ENCODE results near the gene EFHD2.
"Not testable (repeated sequence)": the region's sequence is repeated elsewhere in the genome, so short reads cannot be mapped to it uniquely, and the experiment has no call there.

The EFHD2 gene

DNA sequence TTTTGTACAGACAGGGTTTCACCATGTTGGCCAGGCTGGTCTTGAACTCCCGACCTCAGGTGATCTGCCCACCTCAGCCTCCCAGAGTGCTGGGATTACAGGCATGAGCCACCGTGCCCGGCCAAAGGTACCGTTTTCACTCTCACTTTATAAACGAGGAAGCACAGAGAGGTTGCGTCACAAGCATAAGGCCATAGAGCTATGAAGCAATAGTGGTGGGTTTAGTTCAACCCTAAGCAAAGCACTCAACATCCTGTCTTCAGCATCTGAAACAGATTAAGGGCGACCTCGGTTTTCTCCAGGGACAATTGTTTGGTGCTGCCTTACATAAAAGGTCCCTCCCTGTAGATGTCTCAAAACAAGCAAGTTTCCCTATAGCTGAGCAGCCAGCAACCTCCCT lies 25.1 kb downstream of the EFHD2 start:
- not testable (repeated sequence) for DNase-seq

DNA sequence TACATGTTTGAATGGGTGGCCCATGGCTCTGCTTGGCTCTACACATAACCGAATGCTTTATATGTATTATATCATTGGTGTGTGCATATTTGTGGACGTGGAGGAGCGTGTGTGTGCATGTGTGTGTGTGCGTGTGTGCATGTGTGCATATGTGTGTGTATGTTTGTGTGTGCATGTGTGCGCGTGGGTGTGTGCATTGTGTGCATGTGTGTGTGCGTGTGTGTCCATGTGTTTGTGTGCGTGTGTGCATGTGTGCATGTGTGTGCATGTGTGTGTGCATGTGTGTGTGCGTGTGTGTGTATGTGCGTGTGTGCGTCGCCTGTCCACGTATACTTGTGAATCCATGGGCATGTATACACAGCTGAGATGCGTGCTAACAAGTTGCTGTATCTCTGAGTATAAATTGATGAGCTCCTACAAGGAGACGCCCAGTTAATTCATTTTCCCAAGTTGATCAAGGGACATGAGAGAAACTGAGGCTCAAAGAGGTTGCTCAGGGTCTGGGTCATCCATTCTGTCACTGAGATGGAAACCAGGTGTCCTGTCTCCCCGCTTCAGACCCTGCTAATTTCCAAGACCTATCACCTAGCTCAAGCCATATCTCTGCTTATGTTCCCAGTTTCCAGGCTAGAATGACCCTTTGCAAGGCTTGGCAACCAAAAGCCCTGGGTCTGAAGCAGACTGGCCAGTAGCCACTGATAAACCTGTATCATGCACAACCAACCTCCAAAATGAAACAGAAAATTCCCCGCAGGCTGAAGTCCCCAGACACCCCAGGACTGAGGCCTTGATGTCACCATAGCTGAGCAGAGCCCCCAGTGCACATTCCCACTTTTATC lies 25.8 kb downstream of the EFHD2 start:
- DNase-seq, result no peak

DNA sequence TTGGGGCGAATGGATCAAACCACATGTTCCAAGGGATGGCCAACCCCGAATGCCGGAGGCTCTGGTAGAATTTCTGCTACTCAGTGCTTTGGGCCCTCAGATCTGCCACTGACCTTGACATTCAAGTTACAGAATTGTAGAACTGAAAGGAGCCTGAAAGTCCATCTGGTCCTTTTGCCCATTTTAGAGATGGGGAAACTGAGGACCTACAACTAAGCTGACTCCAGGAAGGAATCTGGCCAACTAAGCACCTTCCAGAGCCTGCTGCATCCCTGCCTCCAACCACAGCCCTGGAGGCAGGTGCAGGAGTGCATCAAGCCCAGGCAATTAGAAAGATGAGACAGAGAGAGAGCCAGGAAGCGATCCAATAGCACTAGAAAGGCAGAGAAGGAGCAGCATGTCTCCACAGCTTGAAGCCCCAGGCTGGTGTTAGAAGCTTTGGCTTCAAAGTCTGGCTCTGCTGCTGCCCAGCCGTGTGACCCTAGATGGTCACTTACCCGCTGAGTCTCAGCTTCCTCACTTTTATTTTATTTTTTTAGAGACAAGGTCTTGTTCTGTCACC lies 27.3 kb downstream of the EFHD2 start:
- DNase-seq, result no peak

DNA sequence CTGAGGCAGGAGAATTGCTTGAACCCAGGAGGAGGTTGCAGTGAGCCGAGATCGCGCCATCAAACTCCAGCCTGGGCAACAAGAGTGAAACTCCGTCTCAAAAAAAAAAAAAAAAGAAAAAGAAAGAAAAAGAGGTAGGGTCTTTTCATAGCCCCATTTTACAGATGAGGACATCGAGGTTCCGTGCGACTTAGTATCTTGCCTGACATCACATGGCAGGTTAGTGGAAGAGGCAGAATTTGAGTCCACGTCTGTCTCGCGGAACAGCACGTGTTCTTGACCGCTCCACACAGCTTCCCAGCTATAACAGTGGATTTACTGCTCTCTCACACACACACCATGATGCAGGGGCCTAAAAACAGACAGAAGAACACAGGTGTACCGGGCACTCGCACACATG lies 29.6 kb downstream of the EFHD2 start:
- no peak for DNase-seq

DNA sequence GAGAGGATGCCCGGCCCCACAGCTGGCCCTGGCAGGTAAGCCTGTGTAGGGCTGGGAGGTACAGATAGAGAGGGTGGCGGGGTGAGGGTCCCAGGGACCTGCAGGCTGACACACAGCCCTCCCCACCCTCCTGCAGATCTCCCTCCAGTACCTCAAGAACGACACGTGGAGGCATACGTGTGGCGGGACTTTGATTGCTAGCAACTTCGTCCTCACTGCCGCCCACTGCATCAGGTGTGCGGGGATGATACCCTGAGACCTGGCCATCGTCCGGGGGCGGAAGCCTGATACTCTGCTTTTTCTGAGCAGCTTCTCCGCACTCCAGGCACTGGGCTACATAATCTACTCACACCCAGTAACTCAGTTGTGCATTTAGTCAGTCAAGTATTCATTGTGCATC lies 30.7 kb downstream of the EFHD2 start:
- no peak for DNase-seq

DNA sequence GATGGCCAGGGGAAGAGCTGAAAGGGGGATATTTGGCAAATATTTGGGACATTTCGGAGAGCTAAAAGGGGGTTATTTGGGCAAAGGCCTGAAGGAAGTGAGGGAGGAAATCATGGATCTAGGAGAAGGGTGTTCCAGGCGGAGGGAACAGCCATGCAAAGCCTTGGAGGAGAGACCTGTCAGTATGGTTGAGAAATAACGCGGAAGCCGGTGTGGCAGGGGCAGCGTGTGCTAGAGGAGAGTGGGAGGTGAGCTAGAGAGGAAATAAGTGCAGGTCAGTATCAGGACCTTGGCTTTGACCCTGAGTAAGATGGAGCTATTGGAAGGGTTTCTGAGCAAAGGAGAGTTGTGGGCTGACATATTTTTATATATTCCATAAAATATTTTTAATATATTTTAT lies 31.6 kb downstream of the EFHD2 start:
- DNase-seq, result no peak

DNA sequence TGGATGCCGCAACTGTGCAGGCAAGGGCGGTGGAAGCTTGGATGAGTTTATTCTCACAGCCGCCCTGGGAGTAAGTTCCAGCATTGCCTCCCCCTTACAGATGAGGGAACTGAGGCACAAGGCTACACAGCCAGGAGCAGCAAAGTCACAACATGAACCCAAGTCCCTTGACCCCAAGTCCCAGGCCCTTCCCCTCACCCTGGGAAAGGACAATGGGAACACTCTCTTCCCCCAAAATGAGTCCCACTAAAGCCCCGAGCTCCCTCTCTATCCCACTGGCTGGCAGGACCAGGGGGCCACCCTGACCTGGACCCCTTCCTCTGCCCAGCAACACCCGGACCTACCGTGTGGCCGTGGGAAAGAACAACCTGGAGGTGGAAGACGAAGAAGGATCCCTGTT lies 32.4 kb downstream of the EFHD2 start:
- DNase-seq, result no peak

DNA sequence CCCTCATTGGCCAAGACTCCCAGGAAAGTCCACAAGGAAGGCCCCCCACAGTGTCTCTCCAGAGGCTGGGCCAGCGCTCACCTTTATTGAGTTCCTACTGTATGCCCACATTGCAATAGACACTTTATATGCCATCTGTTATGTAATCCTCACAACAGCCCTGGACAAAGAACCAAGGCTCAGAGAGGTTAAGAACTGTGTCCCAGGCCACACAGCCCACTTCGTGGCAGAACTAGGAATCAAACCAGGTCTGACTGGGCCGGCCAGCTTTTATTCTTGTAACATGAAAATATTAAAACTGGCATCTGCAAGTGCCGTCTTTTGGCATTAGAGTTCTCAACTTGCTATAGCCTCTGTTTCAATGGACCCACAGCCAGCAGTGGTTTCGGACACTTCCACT lies 33.1 kb downstream of the EFHD2 start:
- DNase-seq, result no peak

DNA sequence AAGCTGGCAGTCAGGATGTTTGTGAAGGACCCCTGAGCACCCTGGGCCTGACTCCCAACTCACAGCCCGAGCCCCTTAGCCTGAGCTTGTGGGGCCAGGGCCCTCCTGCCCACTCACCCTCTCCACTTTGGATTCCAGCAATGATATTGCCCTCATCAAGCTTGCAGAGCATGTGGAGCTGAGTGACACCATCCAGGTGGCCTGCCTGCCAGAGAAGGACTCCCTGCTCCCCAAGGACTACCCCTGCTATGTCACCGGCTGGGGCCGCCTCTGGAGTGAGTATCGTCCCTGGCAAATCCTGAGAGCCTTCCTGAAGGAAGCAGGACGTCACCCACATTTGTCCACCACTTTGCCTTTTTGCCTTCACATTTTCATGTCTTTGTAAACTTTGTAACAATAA lies 33.6 kb downstream of the EFHD2 start:
- no peak for DNase-seq

DNA sequence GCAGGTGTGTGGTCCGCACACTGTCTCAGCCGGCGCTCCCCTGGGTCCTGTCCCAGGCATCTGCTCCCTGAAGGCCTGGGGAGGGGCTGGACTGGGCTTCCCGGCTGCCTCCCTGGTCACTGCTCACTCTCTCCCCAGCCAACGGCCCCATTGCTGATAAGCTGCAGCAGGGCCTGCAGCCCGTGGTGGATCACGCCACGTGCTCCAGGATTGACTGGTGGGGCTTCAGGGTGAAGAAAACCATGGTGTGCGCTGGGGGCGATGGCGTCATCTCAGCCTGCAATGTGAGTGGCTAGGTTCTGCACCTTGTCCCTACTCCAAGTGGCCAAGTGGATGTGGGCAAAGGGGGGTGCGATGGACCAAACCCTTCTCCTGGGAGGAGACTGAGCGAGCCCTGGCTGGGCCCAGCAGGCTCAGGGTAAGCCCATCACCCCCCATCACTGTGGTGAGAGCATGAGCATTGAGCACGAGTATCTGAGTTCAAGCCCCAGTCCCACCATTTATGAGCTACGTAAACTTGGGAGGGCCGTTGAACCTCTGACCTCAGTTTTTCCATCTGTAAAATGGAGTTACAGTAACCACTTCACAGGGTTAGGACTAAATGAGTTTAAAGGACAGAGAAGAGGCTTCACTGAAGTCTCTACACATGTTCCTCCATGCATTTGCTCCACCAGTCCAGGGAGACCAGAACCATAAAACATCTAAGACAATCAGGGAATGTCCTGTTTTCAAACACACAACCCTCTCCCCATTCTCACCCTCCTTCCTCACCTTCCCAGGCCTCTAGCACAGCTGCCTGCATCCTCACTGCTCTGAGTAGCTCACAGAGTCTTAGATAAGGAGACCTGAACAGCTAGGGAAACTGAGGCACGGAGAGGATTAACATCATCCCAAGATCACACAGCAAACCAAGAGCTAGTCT lies 35.0 kb downstream of the EFHD2 start:
- no peak for DNase-seq

DNA sequence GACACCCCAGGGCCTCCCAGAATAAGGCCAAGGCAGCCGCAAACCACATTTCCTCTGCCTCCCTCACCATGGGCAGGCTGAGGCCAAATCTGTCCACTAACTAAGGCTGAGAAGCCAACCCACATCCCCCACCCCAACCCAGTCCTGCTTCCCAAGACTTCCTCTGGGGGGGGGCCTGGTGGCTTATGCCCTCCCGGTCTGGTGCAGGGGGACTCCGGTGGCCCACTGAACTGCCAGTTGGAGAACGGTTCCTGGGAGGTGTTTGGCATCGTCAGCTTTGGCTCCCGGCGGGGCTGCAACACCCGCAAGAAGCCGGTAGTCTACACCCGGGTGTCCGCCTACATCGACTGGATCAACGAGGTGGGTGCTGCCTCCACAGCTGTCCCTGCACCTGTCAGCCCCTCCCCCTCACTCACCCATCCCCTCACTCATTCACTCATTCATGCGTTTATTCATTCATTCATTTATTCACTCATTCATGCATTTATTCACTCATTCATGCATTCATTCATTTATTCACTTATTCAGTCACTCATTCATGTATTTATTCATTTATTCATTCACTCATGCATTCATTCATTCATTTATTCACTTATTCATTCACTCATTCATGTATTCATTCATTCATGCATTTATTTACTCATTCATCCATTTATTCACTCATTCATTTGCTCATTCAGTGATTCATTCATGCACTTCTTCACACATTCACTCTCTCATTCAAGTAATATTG lies 35.9 kb downstream of the EFHD2 start:
- DNase-seq, result no peak

DNA sequence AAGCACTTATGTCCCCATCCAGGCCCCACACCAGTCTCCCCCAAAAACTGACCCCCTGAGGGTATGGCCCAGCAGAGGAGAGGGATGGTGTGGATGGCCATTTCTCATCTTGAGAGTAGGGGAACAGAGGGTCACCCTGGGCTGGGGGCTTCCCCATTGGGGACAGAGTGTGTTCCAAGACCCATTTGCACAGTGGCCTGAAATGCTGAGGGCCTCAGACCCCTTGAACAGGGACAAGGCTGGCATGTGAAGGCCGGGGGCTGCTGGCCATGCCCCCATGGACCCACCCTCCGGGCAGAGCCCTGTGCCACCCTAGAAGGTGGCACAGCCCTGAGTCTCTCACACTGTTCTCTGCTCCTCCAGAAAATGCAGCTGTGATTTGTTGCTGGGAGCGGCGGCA lies 36.5 kb downstream of the EFHD2 start:
- no peak for DNase-seq

DNA sequence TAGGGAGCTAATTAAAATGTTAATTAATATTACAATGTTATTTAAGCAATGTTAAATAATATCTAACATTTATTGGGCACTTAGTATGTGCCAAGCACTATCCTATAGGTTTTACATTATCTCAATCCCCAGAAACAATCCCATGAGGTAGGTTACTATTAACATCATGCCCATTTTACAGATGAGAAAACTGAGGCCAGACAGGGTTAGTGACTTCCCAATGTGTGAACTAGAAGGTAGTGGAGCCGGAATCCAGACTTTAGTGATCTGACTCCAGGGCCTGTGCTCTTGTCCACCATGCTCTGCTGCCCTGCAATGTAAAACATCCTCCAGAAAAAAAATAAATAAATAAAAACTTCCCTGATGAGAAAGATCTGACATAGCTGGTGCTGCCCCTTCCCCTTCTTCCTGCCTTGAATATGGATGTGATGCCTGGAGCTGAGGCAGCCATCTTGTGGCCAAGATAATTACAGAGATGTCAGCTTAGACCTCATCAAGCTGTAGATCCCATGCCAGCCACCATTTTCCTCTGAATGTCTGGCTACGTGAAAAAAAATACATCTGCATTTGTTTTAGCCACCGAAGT lies 39.3 kb downstream of the EFHD2 start:
- DNase-seq, result no peak

DNA sequence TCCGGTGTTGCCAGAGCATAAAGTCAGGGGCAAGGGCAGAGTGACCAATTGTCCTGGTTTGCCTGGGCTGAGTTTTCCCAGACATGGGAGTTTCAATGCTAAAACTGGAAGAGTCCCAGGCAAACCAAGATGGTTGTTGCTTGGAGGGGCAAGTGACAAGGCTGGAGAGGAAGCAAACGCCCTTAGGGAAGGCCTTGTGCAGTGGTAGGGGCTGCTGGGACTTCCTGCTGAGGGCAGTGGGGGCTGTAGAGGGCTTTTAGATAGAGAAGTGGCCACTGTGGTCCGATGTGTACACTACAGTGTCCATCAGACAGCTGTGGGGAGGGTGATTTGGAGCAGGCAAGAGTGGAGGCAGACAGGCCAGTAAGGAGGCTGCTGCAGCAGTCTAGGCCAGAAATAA lies 39.9 kb downstream of the EFHD2 start:
- DNase-seq, result no peak

DNA sequence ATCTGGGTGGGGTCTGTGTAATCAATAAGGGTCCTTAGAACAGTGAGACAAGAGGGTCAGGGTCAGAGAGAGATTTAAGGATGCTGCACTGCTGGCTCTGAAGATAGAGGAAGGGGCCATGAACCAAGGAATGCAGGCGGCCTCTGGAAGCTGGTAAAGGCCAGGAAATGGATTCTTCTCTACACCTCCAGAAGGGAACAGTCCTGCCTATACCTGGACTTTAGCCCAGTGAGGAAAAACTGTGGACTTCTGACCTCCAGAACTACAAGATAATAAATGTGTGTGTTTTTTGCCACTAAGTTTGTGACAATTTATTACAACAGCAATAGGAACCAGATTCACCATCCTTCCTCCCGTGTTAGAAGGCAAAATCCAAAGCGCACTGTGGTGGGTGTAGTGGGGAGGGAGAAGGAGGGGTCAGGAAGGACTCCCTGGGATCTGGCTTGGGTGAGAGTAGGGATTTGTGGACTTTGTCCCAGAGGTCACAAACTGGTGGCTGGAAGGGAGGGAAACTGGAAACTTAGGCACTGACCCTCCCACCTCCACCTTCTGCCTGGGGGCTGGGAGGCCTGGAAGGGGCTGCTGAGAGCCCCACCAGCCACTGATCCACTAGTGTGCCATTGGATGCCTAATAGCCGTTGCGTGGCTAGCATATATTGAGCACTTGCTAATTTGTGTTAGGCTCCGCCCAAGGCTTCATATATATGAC lies 41.5 kb downstream of the EFHD2 start:
- DNase-seq, result no peak

DNA sequence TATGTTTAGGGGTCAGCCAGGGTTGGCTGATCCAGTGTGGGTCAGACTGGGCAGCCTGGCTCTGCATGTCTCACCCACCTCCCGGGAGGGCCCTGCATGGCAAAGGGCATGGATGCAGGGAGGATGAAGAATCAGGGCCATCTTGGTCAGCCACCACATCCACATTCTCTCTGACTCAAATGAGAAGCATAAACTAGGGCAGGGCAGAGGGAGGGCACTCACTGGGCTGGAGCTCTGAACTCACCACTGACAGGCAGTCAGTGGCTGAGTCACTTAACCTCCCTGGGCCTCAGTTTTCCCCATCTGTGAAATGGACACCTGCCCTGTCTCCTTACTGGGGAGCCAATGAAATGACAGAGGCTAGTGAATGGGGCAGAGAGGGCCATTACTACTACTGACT lies 42.5 kb downstream of the EFHD2 start:
- no peak for DNase-seq

DNA sequence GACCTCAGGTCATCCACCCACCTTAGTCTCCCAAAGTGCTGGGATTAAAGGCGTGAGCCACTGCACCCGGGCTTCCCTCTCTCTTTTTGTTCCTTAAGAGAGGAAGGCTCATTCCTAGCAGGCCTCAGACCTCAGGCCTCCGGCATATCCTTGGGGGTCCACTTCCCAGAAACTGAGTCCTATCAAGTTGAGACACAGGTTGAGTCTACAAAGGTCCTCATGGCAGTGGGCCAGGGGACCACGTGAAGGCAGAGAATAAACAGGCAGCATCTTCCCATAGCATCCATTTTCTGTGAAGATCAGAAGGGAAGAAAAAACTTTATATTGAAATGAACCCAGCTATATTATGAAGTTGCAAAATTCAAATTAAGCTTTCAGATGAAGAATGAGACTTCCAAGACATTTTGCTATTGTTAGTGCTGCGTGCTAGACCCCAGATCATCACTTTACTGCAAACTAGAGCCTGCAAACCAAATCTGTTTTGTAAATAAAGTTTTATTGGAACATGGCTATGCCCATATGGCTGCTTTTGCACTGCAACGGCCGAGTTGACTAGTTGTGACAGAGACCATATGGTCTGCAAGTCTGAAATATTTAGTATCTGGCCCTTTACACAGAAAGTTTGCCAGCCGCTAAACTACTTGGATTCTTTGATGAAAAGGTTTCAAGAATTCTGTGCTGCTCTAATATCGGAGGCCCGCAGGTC lies 43.3 kb downstream of the EFHD2 start:
- no peak for DNase-seq

DNA sequence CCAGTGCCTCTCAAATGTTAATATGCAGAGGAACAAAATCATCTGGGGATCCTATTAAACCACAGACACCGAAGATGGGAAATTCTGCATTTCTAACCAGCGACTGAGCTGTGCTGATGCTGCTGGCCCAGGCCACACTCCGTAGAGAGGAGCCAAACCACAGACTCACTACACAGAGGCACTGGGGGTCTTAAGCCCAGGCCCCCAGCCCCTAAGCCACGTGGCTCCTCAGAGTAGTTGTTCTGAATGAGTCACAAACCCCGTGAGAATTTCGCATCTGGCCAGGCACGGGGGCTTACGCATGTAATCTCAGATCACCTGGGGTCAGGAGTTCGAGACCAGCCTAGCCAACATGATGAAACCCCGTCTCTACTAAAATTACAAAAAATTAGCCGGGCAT lies 44.0 kb downstream of the EFHD2 start:
- no peak for DNase-seq

DNA sequence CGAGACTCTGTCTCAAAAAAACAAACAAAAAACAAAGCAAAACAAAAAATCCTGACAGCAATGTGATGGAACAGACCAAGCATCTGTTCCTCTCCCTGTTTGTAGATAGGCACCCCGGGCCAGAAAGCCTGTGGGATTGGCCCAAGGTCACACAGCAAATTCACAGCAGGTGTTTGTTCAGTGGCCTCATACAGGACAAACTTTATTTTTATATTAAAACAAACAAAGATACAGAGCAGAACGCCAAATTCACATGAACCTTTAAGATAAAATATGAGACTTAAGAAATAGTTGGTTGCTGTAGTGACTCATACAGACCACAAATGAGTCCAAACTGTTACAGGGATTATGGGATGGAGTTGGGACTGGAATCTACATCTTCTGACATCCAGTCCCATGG lies 44.6 kb downstream of the EFHD2 start:
- no peak for DNase-seq

DNA sequence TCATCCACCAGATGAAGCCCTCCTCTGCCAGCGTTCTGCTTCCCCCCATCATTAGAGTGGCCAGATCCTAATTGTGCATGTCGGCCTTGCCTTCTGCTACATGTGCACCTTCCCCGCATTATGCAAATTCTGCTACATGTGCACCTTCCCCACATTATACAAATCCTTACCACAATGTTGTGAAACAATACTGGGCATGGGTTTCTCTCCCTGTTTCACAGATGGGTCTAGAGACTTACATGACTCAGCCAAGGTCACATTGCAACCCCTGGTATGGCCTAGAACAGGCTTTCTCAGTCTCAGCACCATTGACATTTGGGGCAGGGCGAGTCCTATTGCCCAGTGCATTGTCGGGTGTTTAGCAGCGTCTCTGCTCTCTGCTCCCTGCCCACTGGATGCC lies 45.8 kb downstream of the EFHD2 start:
- DNase-seq, result no peak

DNA sequence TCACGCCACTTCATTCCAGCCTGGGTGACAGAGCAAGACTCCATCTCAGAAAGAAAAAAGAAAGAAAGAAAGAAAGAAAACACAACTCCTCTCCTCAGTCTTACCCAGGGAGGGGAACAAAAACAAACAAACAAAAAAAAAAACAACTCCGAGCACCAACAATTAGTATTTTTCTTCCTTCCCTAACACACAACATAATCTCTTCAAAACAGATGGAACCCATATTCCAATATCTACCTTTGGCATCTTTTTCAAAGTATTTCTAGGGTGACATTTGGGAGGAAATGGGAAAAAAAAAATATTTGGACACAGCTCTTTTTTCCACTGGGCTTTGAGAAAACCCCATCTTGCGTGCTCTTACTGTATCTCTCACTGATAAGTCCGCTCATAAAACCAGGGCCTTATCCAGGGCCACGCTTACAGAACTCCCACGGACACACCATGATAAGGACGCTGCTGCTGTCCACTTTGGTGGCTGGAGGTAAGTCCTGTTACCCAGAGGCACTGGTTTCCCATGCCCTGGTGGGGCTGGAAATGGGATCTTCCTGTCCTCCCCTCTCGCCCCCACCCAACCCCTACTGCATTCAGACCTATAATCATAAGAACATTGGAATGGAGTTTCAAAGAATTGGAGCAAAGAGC lies 46.7 kb downstream of the EFHD2 start, which contains the start of gene CELA2A:
Gene CELA2A, plus strand, starts transcription at position 420 of the 642 bp plus-strand sequence. Its CDS starts 22 bp downstream, at position 442.
- DNase-seq, result no peak
